GM19328 (cell line): Measurements from ENCODE around the gene AGFG1.

Source experiments
- ATAC-seq: cut with Tn5 transposase; IDR thresholded peaks from one replicate; pipeline ENCODE4 v1.9.1; 2021; ENCODE audit warnings: mild to moderate bottlenecking, moderate library complexity; ENCODE audit not compliant: unreplicated experiment

Gene AGFG1

GRCh38 chr2:227471924-227472264 lies at the start of gene AGFG1:
Gene AGFG1, plus strand, starts transcription at chr2:227472156. Its CDS starts 266 bp downstream, at chr2:227472422.
- ATAC-seq = peak; percentile 76

DNA sequence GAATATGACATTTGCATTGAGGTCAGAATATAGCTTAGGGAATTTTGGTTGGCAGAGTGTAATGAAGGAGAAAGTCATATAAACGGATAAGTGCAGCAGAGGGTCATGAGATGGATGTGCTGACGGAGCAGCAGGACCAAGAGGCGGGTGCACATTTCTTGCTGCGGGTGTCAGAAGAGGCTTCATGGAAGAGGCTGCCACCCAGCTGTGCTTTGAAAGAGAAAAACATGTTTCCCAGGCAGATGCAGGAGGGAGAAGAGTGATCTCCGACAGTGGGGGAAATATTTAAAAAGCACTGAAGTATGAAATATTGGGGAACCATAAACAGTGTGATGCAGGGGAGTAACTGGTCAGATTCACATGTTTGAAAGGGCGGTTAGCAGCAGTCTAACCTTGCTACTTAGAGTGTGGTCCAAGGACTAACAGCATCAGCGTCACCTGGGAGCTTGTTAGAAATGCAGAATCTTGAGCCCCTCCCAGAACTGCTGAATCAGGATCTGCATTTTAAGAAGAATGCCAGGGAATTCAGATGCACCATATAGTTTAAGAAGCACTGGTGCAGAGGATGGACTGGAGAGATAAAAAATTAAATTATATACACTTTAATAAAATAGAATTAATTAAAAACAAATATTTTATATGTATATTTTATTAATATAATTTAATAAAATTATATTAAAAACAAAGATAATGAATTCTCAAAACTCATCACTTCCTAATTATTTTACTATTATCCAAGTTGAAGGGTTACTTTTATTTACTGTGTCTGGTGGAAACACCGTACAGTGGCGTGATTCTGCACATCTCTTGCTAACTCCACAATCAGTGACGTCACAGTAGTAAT lies 48.1 kb upstream of the AGFG1 start:
- no peak for ATAC-seq

DNA sequence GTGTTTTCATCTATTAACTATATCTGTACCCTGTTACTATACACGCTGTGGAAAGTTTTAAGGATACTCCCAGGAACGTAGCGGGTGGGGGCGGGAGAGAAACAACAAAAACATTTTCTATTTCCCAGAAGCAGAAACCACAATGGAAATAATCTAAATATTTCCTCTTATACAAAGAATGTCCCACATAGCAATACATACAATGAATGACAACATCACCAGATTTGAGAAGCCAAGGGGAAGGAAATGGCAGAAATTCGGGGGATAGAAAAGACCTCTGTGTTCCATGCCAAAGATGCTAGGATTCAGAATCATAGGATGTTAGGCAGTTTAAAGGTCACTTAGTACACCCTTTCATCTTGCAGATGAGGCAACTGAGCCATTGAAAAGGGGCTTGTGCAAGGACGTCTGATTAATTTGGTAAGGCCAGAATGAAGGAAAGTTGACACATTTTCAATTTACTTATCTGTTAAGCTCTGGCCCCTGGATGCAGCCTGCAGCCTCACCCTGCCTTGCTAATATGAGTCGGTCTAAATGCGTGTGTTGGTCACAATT lies 43.1 kb upstream of the AGFG1 start:
- ATAC-seq = no peak

DNA sequence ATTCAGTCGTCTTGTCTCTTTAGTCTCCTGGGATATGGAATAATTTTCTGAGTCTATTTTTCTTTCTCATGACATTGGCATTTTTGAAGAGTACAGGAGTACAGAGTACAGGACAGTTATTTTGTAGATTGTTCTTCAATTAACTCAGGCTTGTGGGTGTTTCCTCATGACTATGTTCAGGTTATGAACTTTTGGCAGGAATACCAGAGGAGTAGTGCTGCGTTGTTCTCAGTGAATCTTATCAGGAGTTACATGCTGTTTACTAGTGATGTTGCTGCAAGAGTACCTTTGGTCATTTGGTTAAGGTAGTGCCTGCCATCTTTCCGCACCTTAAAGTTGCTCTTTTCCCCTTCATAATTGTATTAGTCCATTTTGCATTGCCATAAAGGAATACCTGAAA lies 41.3 kb upstream of the AGFG1 start:
- ATAC-seq = no peak

DNA sequence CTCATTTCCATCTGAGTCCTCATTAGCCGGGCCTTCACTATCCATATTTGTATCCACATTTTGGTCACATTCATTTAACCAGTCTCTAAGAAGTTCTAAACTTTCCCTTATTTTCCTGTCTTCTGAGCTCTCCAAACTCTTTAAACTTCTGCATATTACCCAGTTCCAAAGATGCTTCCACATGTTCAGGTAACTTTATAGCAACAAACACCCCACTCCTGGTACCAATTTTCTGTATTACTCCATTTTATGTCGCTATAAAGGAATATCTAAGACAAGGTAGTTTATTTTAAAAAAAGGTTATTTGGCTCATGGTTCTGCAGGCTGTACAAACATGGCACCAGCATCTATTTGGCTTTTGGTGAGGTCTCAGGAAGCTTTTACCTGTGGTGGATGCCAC lies 38.8 kb upstream of the AGFG1 start:
- no peak for ATAC-seq

- no peak for ATAC-seq
These were observed 35.4 kb upstream of the AGFG1 start for GRCh38 chr2:227436436-227437174.

GRCh38 chr2:227439214-227439613 lies 32.7 kb upstream of the AGFG1 start:
- no peak for ATAC-seq

GRCh38 chr2:227442639-227443038 lies 29.3 kb upstream of the AGFG1 start:
- no peak for ATAC-seq

- no peak for ATAC-seq
These were observed 27.9 kb upstream of the AGFG1 start for GRCh38 chr2:227443889-227444568.

DNA sequence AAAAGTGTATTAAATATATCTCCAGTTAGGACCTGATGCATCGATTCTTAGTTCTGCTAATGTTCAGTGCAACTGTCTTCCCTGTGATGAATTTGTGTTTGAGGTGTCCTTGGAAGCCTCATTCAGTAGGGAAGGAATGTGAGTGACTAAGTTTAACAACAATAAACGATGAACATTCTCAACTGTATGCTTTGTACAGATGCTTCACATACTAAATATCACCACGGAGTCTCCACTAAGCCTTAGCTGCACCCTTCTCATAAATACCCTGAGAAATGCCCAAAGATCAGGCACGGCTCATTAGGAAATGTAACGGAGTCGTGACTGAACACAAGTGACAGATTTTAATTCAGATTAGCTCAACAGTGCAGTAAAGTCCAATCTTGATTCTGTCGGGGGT lies 24.4 kb upstream of the AGFG1 start:
- no peak for ATAC-seq

DNA sequence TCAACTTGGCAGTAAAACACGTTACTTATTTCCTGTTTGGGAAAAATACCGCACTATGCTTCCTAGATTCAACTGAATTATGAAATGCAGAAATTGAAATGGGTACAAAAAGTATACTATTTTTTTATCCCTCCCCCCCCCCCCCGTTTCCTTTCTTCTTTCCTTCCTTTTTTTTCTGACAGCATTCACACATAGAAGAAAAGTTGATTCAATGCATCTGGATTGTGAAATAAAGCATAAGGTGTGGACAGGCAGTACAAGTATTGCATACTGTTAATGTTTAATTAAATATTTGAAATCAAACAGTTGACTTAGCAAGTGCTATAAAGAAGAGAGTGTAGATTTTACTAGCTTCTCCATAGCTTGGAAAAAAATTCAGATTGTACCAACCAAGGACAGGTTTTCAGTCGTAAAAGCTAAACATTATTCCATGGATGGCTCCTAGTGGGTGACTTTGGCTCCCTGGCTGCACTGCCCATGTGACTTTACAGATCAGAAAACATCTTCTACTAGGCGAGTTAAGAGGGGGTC lies 21.6 kb upstream of the AGFG1 start:
- no peak for ATAC-seq

GRCh38 chr2:227450926-227451654 lies 20.9 kb upstream of the AGFG1 start:
- no peak for ATAC-seq

GRCh38 chr2:227451655-227451992 lies 20.3 kb upstream of the AGFG1 start:
- no peak for ATAC-seq

GRCh38 chr2:227453810-227454209 lies 18.1 kb upstream of the AGFG1 start:
- no peak for ATAC-seq

DNA sequence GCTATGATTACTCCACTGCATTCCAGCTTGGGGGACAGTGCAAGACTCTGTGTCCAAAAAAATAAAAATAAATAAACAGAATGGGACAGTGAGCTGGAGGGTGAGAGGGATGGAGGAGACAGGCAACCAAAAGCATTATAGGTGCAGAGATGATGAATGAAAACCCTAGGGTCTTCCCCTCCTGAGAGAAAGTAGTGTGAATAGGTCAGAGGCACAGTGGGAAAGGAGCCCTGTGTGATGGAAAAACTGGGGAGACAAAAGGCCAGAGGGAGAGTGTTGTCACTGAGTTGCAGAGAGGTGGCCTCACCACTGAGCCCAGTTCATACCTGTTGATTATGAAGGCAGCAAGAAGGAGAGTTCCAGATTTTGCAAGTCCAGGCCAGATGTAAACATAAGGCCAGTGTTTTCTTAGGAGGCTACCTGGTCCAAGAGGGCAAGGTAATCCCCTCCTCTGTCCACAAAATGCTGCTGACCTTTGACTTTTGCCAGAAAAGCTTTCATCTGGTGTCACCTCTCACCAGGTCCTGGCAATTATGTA lies 17.6 kb upstream of the AGFG1 start:
- ATAC-seq = no peak

DNA sequence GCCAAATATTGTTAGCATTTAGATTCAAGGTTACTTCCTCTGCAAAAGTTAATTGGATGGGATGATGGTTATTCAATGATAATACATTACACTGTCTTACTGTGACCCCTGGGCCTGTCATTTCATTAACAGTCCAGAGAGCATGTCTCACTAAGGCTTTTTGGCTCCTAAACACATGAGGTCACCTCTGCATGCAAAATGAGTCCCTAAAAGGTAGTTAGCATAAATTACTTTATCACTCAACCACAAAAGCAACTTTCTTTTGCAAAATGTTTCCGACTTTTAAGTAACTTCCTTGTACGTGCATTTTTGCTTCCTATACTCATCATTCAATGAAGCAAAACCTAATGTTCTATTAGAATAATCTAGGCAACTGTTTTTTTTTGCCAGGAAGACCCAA lies 16.8 kb upstream of the AGFG1 start:
- no peak for ATAC-seq

GRCh38 chr2:227456102-227456501 lies 15.9 kb upstream of the AGFG1 start:
- no peak for ATAC-seq

GRCh38 chr2:227456772-227457171 lies 15.2 kb upstream of the AGFG1 start:
- ATAC-seq = no peak

DNA sequence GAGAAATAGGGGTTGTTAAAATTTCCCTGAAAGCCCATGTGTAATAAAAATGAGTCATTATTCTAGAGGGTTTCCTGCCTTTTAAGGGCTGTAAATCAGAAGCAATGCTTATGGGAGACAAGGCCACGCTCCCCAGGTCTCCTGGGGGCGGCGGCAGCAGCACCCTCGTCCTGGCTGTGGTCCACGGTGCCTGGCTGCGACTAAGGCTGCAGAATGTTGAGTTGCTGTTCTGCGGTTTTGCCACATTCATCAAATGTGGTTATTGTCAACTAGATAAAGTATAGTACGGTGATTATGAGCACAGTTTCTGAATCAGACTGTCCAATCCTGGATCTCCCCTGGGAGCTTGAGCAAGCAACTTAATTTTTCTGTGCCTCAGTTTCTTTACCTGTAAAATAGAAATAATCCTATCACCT lies 11.9 kb upstream of the AGFG1 start:
- no peak for ATAC-seq

DNA sequence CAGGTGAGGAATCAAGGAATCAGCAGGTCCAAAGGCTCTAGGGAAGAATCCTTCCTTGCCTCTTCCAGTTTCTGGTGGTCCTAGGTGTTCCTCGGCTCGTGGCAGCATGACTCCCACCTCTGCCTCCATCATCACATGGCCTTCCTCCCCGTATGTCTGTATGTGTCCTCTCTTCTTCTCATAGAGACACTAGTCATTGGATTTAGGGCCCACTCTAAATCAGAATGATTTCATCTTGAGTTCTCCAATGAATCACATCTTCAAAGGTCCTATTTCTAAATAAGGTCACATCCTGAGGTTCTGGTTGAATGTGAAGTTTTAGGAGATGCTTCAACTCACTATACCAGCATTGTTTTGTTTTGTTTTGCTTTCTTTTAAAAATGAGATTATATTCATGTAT lies 11.1 kb upstream of the AGFG1 start:
- ATAC-seq = no peak
